Smooth muscle cell (in vitro differentiated cells): ENCODE results near the gene SLC22A31. TPM values are rescaled to one million over a fixed set of nuclear protein-coding genes. Genes with fewer than 3 reads are reported as not detected.

Experiments
- DNase-seq: peaks from one replicate; lab custom pipeline; 2025; ENCODE audit not compliant: unreplicated experiment; lab: John Stamatoyannopoulos, UW
- H2AFZ ChIP-seq: fragments of 200-600 bp; sonication (generic); 2 replicates; pipeline ENCODE4 v1.6.0; 2016; ENCODE audit warnings: antibody characterized with exemption, low read depth, mild to moderate bottlenecking
- H3F3A ChIP-seq: fragments of 200-600 bp; sonication (generic); 2 replicates; pipeline ENCODE4 v1.6.0; 2017; ENCODE audit warnings: antibody characterized with exemption, low read depth
- H3K27ac ChIP-seq: fragments of 200-600 bp; sonication (generic); 2 replicates; pipeline ENCODE4 v1.5.1; 2016; ENCODE audit warnings: low read depth, mild to moderate bottlenecking
- H3K27me3 ChIP-seq: fragments of 200-600 bp; sonication (generic); 2 replicates; pipeline ENCODE4 v1.6.1; 2016; ENCODE audit warnings: low read depth, mild to moderate bottlenecking
- H3K36me3 ChIP-seq: fragments of 200-600 bp; sonication (generic); 2 replicates; pipeline ENCODE4 v1.5.1; 2016; ENCODE audit warnings: low read depth
- H3K4me1 ChIP-seq: fragments of 200-600 bp; sonication (generic); 2 replicates; pipeline ENCODE4 v1.5.1; 2016; ENCODE audit warnings: low read depth
- H3K4me2 ChIP-seq: fragments of 200-600 bp; sonication (generic); 2 replicates; pipeline ENCODE4 v1.6.0; 2016; ENCODE audit warnings: mild to moderate bottlenecking
- H3K4me3 ChIP-seq: fragments of 200-600 bp; sonication (generic); 2 replicates; pipeline ENCODE4 v1.5.1; 2016; ENCODE audit warnings: mild to moderate bottlenecking
- H3K79me2 ChIP-seq: fragments of 200-600 bp; sonication (generic); 2 replicates; pipeline ENCODE4 v1.6.0; 2016; ENCODE audit warnings: low read depth, mild to moderate bottlenecking
- H3K9ac ChIP-seq: fragments of 200-600 bp; sonication (generic); 2 replicates; pipeline ENCODE4 v1.6.0; 2016; ENCODE audit warnings: low read depth
- H3K9me3 ChIP-seq: fragments of 200-600 bp; sonication (generic); replicated peaks from 2 replicates; pipeline ENCODE4 v1.5.1; 2016; ENCODE audit warnings: low read depth
- H4K20me1 ChIP-seq: fragments of 200-600 bp; sonication (generic); 2 replicates; pipeline ENCODE4 v1.6.0; 2016; ENCODE audit warnings: low read depth
- WGBS: methylation state at CpG from one replicate; pipeline ENCODE4 v1.1.7; 2016; ENCODE audit warnings: low lambda C conversion rate; 5-methylcytosine and 5-hydroxymethylcytosine counted together
- polyA plus RNA-seq: library from polyadenylated mRNA; unstranded; fragments of >200 nt; fragmentation: Nextera tagmentation; extraction: Ambion mirVana; gene quantifications from 2 replicates; pipeline ENCODE4 v1.2.1, GENCODE V29; 2016
- total RNA-seq: library from RNA; depleted of rRNA; stranded (reverse); fragments of >200 nt; gene quantifications from 2 replicates; pipeline ENCODE4 v1.2.3, GENCODE V29; 2014
- TF ChIP-seq, protein P1 (sequence below): fragments of 200-600 bp; sonication (generic); IDR thresholded peaks from 2 replicates; pipeline ENCODE4 v1.5.1; 2017; ENCODE audit warnings: borderline replicate concordance, mild to moderate bottlenecking, antibody characterized with exemption; ENCODE audit not compliant: insufficient read depth, poor library complexity, severe bottlenecking

SLC22A31 gene
- total and polyA plus RNA-seq, 2 experiments from 2014 or later, result 0.43 TPM; not detected in 1

GRCh38 chr16:89207993-89208392, 7.7 kb upstream of the SLC22A31 start:
- Histone ChIP-seq H3K79me2 (no peaks in the 10 kb centered on the region), H3K9me3 (no peaks in the 10 kb centered on the region), H3K27me3 (peaks cover 24% of the 10 kb centered on the region), H3F3A (no peaks in the 10 kb centered on the region), H2AFZ (no peak overlapping the region), H4K20me1 (no peaks in the 10 kb centered on the region), H3K9ac (no peak overlapping the region), H3K4me2 (no peak overlapping the region), H3K4me3 (no peak overlapping the region), H3K4me1 (no peaks in the 10 kb centered on the region), H3K27ac (no peak overlapping the region), H3K36me3 (no peaks in the 10 kb centered on the region)
- WGBS, result 93% methylated on average over 4 of the region's 4 CpGs
- DNase-seq, result no peak
- TF ChIP-seq, protein P1, sequence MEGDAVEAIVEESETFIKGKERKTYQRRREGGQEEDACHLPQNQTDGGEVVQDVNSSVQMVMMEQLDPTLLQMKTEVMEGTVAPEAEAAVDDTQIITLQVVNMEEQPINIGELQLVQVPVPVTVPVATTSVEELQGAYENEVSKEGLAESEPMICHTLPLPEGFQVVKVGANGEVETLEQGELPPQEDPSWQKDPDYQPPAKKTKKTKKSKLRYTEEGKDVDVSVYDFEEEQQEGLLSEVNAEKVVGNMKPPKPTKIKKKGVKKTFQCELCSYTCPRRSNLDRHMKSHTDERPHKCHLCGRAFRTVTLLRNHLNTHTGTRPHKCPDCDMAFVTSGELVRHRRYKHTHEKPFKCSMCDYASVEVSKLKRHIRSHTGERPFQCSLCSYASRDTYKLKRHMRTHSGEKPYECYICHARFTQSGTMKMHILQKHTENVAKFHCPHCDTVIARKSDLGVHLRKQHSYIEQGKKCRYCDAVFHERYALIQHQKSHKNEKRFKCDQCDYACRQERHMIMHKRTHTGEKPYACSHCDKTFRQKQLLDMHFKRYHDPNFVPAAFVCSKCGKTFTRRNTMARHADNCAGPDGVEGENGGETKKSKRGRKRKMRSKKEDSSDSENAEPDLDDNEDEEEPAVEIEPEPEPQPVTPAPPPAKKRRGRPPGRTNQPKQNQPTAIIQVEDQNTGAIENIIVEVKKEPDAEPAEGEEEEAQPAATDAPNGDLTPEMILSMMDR, result no peak

DNA sequence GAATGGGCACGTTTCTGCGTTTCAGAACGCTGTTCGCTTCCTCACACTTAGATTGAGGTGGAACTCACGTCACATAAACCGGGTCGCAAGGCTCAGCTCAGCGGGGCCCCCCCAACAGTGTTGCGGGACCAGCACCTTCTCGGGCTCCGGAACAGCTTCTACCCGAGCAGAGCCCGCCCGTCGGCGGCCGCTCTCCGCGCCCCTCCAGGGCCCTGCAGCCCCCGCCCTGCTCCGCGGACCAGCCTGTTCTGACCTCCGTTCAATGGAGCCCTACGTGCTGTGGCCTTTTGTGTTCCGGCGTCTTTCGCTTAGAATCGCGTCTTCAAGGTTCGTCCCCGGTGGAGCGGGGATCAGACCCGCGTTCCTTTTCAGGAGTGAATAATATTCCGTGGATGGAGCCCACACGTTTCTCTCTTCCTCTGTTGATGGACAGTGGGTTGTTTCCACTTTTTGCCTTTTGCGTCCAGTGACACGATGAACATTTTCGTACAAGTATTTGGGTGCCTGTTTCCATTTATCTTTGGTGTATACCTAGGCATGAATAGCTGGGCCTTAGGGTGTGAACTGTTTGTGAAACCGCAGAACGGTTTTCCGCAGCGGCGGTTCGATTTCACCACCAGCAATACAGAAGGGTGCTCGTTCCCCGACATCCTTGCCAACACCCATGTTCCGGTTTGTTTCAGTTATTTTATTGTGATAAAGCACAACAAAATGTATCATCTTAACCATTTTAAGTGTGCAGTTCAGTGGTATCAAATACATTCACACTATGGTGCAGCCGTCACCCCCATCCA, 2.3 kb upstream of the SLC22A31 start:
- Histone ChIP-seq H3K79me2 (no peaks in the 10 kb centered on the region), H2AFZ (no peak overlapping the region), H3K27me3 (peaks cover 69% of the 10 kb centered on the region), H3K9me3 (no peaks in the 10 kb centered on the region), H3K4me2 (peak overlapping the region; percentile 59), H4K20me1 (no peaks in the 10 kb centered on the region), H3K4me1 (no peaks in the 10 kb centered on the region), H3K4me3 (peak overlapping the region; percentile 34), H3K36me3 (no peaks in the 10 kb centered on the region), H3F3A (no peaks in the 10 kb centered on the region), H3K27ac (no peak overlapping the region), H3K9ac (no peak overlapping the region)
- WGBS, result 58% methylated on average over 49 of the region's 49 CpGs
- no peak for DNase-seq
- TF ChIP-seq, protein P1, result no peak

GRCh38 chr16:89201439-89202377, 1.4 kb upstream of the SLC22A31 start:
- H3K4me2 ChIP-seq, result peak overlapping the region; percentile 78
- no peaks in the 10 kb centered on the region for H4K20me1 ChIP-seq
- no peak overlapping the region for H2AFZ ChIP-seq
- no peak overlapping the region for H3K9ac ChIP-seq
- no peaks in the 10 kb centered on the region for H3K79me2 ChIP-seq
- H3K27me3 ChIP-seq, result peaks cover 69% of the 10 kb centered on the region
- H3K9me3 ChIP-seq, result no peaks in the 10 kb centered on the region
- no peak overlapping the region for H3K27ac ChIP-seq
- peak; percentile 19 for DNase-seq
- TF ChIP-seq, protein P1, result no peak
- peak overlapping the region; percentile 34 for H3K4me3 ChIP-seq
- no peaks in the 10 kb centered on the region for H3F3A ChIP-seq
- 3% methylated on average over 34 of the region's 111 CpGs for WGBS
- H3K36me3 ChIP-seq, result no peaks in the 10 kb centered on the region
- H3K4me1 ChIP-seq, result no peaks in the 10 kb centered on the region
